BLaER1 treated with 17β-estradiol and CSF1 and Interleukin-3, amounts not matched to agents 10 nM and 100 nM (cell line): ENCODE data around the gene MAPK8IP2.

Experiments used
- H3K27ac ChIP-seq, 11 experiments: shearing (Covaris generic); formaldehyde crosslinking; 2 replicates each; pipeline ENCODE4 v1.8.1; 2022
- H3K27me3 ChIP-seq, 11 experiments: shearing (Covaris generic); formaldehyde crosslinking; 2 replicates each; pipeline ENCODE4 v1.8.1; 2022
- H3K36me3 ChIP-seq, 11 experiments: shearing (Covaris generic); formaldehyde crosslinking; 2 replicates each; pipeline ENCODE4 v1.8.1; 2022
- H3K4me1 ChIP-seq, 10 experiments: shearing (Covaris generic); formaldehyde crosslinking; 2 replicates each; pipeline ENCODE4 v1.8.1; 2022
- H3K4me2 ChIP-seq, 11 experiments: shearing (Covaris generic); formaldehyde crosslinking; 2 replicates each; pipeline ENCODE4 v1.8.1; 2022
- H3K4me3 ChIP-seq, 10 experiments: shearing (Covaris generic); formaldehyde crosslinking; 2 replicates each; pipeline ENCODE4 v1.8.1; 2022
- H3K9ac ChIP-seq, 11 experiments: shearing (Covaris generic); formaldehyde crosslinking; 2 replicates each; pipeline ENCODE4 v1.8.1; 2022
- H3K9me3 ChIP-seq, 11 experiments: shearing (Covaris generic); formaldehyde crosslinking; replicated peaks in 1 of 11; 2 replicates each; pipeline ENCODE4 v1.8.1; 2022
- H4K20me1 ChIP-seq, 11 experiments: shearing (Covaris generic); formaldehyde crosslinking; 2 replicates each; pipeline ENCODE4 v1.8.1; 2022
- Cebpa-rat ChIP-seq, 11 experiments: shearing (Covaris generic); IDR thresholded peaks; 2 replicates each; pipeline ENCODE4 v1.8.1; 2022

Gene MAPK8IP2

DNA sequence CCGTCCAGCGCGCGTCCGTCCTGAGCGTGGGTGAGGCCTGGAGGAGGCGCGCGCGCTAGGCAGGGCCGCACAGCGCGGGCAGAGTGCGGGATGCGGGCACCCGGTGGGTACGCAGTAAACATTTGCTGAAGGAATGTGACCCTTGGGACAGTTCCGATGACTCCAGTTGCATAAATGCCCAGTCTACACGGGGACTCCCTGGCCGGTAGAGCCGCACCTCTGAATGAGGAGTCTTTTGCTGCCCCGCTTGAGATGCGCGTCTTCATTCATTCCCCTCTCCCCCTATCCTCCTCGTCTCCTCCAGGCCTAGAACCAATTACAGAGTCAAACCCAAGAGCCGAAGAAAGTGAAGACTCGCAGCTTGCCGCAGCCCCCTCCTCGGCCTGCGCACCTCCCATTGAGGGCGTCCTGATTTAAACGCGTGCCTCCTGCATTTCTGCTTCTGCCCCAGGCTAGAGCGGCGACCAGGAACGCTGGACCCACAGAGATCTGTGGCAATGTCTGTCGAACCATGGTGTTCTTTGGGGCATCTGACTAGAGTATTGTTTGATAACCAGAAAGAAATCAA, 17.2 kb upstream of the MAPK8IP2 start:
- TF ChIP-seq Cebpa-rat (IDR thresholded peaks at IDR 0.05) = no peak
- Histone ChIP-seq H3K9ac (peak overlapping the region; percentile 88 to 98 (median 97)), H3K36me3 (peaks cover 20 to 41% (median 29%) of the 10 kb centered on the region in 11 experiments; a peak in 21 of 22 replicates), H3K27ac (peak overlapping the region; percentile 89 to 98 (median 97); a peak in 21 of 22 replicates), H3K27me3 (no peaks in the 10 kb centered on the region), H3K4me2 (peak overlapping the region; percentile 88 to 98 (median 95)), H3K9me3 (no peaks in the 10 kb centered on the region), H3K4me3 (peak overlapping the region; percentile 69 to 79 (median 78)), H4K20me1 (peaks cover 0 to 10% (median 0%) of the 10 kb centered on the region in 11 experiments; a peak in 3 of 22 replicates), H3K4me1 (peaks cover 18 to 42% (median 29%) of the 10 kb centered on the region in 10 experiments)

DNA sequence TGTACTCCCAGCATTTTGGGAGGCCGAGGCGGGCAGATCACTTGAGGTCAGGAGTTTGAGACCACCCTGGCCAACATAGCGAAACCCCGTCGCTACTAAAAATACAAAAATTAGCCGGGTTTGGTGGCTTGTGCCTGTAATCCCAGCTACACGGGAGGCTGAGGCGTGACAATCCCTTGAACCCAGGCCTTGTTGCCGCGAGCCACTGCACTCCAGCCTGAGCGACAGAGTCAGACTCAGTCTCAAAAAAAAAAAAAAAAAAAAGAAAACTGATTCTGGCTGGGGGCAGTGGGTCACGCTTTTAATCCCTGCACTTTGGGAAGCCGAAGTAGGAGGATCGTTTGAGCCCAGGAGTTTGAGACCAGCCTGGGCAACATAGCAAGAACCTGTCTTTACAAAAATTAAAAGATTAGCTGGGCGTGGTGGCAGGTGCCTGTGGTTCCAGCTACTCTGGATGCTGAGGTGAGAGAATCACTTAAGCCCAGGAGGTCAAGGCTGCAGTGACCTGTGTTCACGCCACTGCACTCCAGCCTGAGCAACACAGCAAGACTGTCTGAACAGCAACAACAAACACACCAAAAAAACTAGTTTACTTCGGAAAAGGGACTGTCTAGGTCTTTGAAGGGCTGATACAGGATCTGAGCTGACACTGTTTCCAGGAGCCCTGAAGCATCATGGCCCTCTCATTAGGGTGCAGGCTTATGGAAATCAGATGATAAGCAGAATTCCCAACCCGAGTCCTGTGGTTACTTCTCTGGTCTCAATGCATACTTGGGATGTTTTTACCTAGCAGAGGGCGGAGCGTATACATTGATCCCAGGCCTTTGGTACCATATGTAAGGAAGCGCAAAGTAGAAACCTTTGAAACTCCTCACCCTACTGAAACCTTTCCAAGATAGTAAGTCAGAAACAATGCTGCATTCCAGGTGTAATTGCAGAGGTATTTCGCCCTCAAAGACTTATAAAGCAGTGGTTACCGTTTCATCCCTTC, 16.2 kb upstream of the MAPK8IP2 start:
- H3K4me1 ChIP-seq = peaks cover 18 to 33% (median 26%) of the 10 kb centered on the region in 10 experiments
- H3K27me3 ChIP-seq = no peaks in the 10 kb centered on the region
- H3K27ac ChIP-seq = no peak overlapping the region
- H3K4me2 ChIP-seq = peak overlapping the region; percentile 88 to 98 (median 95); a peak in 21 of 22 replicates
- H4K20me1 ChIP-seq = peaks cover 0 to 10% (median 0%) of the 10 kb centered on the region in 11 experiments; a peak in 3 of 22 replicates
- no peaks in the 10 kb centered on the region for H3K9me3 ChIP-seq
- H3K4me3 ChIP-seq = peak overlapping the region in 5 of 10 experiments; percentile 69 to 79 (median 79); a peak in 7 of 20 replicates
- TF ChIP-seq Cebpa-rat (IDR thresholded peaks at IDR 0.05) = no peak
- peak overlapping the region; percentile 88 to 98 (median 97); a peak in 17 of 22 replicates for H3K9ac ChIP-seq
- H3K36me3 ChIP-seq = peaks cover 9 to 31% (median 20%) of the 10 kb centered on the region in 11 experiments; a peak in 20 of 22 replicates

DNA sequence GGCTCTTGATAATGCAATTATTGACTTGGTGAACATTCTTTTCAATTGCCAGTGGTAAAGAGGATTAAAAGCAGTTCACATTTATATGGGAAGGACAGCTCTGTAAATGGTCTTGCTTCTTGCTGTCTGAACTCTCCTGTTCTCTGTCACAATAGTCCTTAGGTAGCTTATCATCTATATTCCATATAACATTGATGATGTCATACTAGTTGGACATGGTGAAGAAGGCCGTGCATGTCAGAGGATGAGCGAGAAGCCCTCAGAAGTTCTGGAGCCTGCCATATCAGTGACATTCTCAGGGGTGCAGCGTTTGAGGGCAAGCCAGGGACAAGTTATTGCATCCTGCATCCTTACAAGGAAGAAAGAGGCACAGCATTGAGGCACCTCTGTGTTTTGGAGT, 15.4 kb upstream of the MAPK8IP2 start:
- peaks cover 18 to 26% (median 25%) of the 10 kb centered on the region in 10 experiments for H3K4me1 ChIP-seq
- H3K9ac ChIP-seq = no peak overlapping the region; a peak in 1 of 22 replicates
- H4K20me1 ChIP-seq = peaks cover 0 to 10% (median 0%) of the 10 kb centered on the region in 11 experiments; a peak in 3 of 22 replicates
- H3K27ac ChIP-seq = no peak overlapping the region
- H3K4me3 ChIP-seq = no peak overlapping the region
- TF ChIP-seq Cebpa-rat (IDR thresholded peaks at IDR 0.05) = no peak
- H3K4me2 ChIP-seq = no peak overlapping the region
- no peaks in the 10 kb centered on the region for H3K9me3 ChIP-seq
- H3K36me3 ChIP-seq = peaks cover 3 to 22% (median 11%) of the 10 kb centered on the region in 11 experiments; a peak in 17 of 22 replicates
- no peaks in the 10 kb centered on the region for H3K27me3 ChIP-seq

DNA sequence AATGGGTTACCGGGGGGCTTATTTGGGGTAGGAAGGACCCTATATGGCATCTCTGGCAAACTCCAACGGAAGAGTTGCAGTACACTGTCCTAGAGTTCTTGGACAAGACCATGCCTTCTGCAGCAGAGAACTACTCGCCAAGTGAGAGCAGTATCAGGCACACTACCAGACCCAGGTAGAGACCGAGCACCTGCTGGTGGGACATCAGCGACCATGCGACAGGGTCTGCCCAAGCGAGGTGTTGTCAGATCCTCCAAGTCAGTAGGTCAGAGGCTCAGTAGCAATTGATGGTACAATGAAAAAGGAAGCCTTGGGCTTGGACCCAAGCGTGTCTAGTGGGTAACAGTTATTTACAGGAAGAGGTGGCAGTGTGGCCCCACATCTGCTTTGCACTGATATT, 14.8 kb upstream of the MAPK8IP2 start:
- peaks cover 0 to 17% (median 6%) of the 10 kb centered on the region in 11 experiments; a peak in 14 of 22 replicates for H3K36me3 ChIP-seq
- H3K27ac ChIP-seq = no peak overlapping the region
- no peak overlapping the region; a peak in 1 of 22 replicates for H3K9ac ChIP-seq
- no peak for TF ChIP-seq Cebpa-rat (IDR thresholded peaks at IDR 0.05)
- H3K4me2 ChIP-seq = no peak overlapping the region
- H4K20me1 ChIP-seq = peaks cover 0 to 10% (median 0%) of the 10 kb centered on the region in 11 experiments; a peak in 2 of 22 replicates
- peaks cover 0 to 2% (median 0%) of the 10 kb centered on the region in 11 experiments; a peak in 2 of 22 replicates for H3K9me3 ChIP-seq
- no peak overlapping the region for H3K4me3 ChIP-seq
- H3K27me3 ChIP-seq = no peaks in the 10 kb centered on the region
- peaks cover 18 to 22% (median 21%) of the 10 kb centered on the region in 10 experiments for H3K4me1 ChIP-seq

DNA sequence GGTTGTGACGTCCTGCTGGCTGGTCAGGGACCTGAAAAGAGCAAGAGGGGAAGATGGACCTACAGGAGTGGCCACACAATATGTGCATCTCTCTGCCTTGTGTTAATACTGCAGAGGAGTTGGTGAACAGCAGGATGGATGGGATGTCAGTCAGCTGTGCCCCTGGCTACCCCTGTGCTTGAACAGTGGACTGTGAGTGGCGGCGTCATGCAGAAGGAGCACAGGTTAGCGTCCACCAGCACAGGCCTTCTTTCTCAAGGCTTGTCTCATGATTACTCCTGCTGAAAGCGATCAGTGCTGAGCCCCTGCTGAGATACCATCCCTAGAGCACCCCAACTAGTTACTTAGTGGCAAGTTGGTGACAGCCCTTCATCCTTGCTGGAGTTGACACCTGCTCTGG, 14.2 kb upstream of the MAPK8IP2 start:
- Histone ChIP-seq H3K27ac (no peak overlapping the region), H3K9me3 (peaks cover 0 to 5% (median 0%) of the 10 kb centered on the region in 11 experiments; a peak in 2 of 22 replicates), H3K36me3 (peaks cover 0 to 10% (median under 1%) of the 10 kb centered on the region in 11 experiments; a peak in 5 of 22 replicates), H3K27me3 (no peaks in the 10 kb centered on the region), H3K9ac (no peak overlapping the region), H4K20me1 (peaks cover 0 to 5% (median 0%) of the 10 kb centered on the region in 11 experiments; a peak in 2 of 22 replicates), H3K4me3 (no peak overlapping the region), H3K4me2 (no peak overlapping the region), H3K4me1 (peaks cover 14 to 17% (median 15%) of the 10 kb centered on the region in 10 experiments)
- no peak for TF ChIP-seq Cebpa-rat (IDR thresholded peaks at IDR 0.05)

DNA sequence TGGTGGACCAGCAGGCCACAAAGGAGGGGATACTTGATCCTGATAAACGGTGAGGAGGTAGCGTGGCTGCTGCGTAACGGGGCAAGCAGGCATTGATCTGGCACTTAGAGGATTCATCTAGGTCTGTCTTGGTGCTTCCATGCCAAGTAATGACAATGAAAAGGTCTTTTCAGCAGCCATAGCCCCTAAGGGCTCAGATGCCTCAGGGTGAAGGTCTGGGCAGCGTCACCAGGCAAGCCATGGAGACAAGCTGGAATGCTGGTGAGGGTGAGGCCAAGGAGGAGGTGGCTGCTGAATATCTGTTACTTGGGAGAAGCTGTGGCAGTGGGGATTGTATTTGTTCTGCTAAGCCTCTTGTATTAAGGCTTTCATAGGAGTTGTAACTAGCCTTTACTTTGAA, 13.2 kb upstream of the MAPK8IP2 start:
- no peak overlapping the region for H3K4me3 ChIP-seq
- no peak for TF ChIP-seq Cebpa-rat (IDR thresholded peaks at IDR 0.05)
- H3K27me3 ChIP-seq = no peaks in the 10 kb centered on the region
- H3K36me3 ChIP-seq = peaks cover 0 to 9% (median 0%) of the 10 kb centered on the region in 11 experiments; a peak in 3 of 22 replicates
- H3K4me1 ChIP-seq = peaks cover 7 to 10% (median 8%) of the 10 kb centered on the region in 10 experiments
- H4K20me1 ChIP-seq = no peaks in the 10 kb centered on the region
- no peak overlapping the region for H3K4me2 ChIP-seq
- H3K9me3 ChIP-seq = peaks cover 0 to 5% (median 0%) of the 10 kb centered on the region in 11 experiments; a peak in 2 of 22 replicates
- no peak overlapping the region for H3K27ac ChIP-seq
- no peak overlapping the region for H3K9ac ChIP-seq

DNA sequence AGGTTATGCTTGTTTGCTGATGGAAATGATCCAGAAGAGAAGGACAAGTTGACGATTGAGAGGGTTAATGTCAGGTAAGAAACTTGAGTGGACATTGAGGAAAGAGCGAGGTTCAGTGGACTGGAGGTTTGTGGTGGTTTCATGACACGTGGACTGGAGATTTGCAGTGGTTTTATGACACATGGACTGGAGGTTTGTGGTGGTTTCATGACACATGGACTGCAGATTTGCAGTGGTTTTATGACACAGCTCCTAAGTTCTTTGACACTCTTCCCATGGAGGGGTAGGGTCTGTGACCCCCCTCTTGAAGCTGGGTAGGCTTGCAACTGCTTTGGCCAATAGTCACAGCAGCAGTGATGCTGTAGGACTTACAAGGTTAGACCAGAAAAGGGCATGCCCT, 5.4 kb upstream of the MAPK8IP2 start:
- Histone ChIP-seq H3K4me3 (no peak overlapping the region), H3K4me1 (no peaks in the 10 kb centered on the region), H3K27me3 (peaks cover 21 to 35% (median 28%) of the 10 kb centered on the region in 11 experiments), H3K36me3 (no peaks in the 10 kb centered on the region), H4K20me1 (peaks cover 0 to 9% (median 5%) of the 10 kb centered on the region in 11 experiments; a peak in 7 of 22 replicates), H3K4me2 (no peak overlapping the region), H3K27ac (no peak overlapping the region), H3K9ac (no peak overlapping the region), H3K9me3 (peaks cover 0 to 7% (median 4%) of the 10 kb centered on the region in 11 experiments; a peak in 7 of 22 replicates)
- TF ChIP-seq Cebpa-rat (IDR thresholded peaks at IDR 0.05) = no peak

DNA sequence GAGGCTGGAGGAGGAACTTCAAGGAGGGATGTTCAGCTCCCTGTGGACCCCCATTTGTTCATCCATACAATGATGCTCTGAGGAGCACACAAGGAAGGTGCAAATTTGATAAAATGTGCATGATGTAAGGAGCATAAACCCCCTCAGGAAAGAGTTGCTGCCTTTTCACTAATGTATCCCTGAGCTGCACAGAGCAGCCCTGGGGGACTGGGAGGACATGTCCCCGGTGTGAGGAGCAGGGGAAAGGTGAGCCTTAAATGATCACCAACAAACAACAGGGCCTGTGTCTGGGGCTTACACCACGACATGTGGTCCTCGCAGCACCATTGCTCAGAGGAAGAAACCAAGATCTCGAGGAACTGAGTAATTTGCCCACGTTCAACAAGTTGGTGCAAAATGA, 3.5 kb upstream of the MAPK8IP2 start:
- no peak for TF ChIP-seq Cebpa-rat (IDR thresholded peaks at IDR 0.05)
- H4K20me1 ChIP-seq = peaks cover 0 to 15% (median 5%) of the 10 kb centered on the region in 11 experiments; a peak in 9 of 22 replicates

More for the DNA sequence above, 3.5 kb upstream of the MAPK8IP2 start:
- H3K27ac ChIP-seq = no peak overlapping the region
- no peak overlapping the region for H3K9ac ChIP-seq
- H3K4me3 ChIP-seq = no peak overlapping the region
- H3K4me2 ChIP-seq = no peak overlapping the region
- H3K4me1 ChIP-seq = no peaks in the 10 kb centered on the region
- H3K36me3 ChIP-seq = no peaks in the 10 kb centered on the region
- peaks cover 0 to 7% (median 0%) of the 10 kb centered on the region in 11 experiments; a peak in 6 of 22 replicates for H3K9me3 ChIP-seq
- H3K27me3 ChIP-seq = peaks cover 37 to 53% (median 47%) of the 10 kb centered on the region in 11 experiments
